HCT116 (cell line): ENCODE data around the gene TOP2B. TPM values are rescaled to one million over a fixed set of nuclear protein-coding genes. Genes with fewer than 3 reads are reported as not detected.

Experiments used
- ATAC-seq: fragments of 200-7000 bp; cut with Tn5 transposase; 2 replicates; pipeline ENCODE4 v1.9.1; 2020; ENCODE audit warnings: mild to moderate bottlenecking, moderate library complexity
- BruUV-seq: library from RNA; stranded (reverse); fragments of 400-500 nt; replicated peaks from 2 replicates; lab custom pipeline; 2021; lab: Mats Ljungman, UMichigan
- CTCF ChIA-PET: fragments of 300-600 bp; sonication (Branson Sonifier 250); formaldehyde crosslinking; loops from one replicate; lab custom pipeline; 2021; ENCODE audit warnings: antibody characterized with exemption; lab: Charles Lee
- POLR2A ChIA-PET: fragments of 300-600, 350-600 bp; sonication (Branson Sonifier 250); formaldehyde crosslinking; loops from one replicate; lab custom pipeline; 2021; ENCODE audit warnings: antibody characterized with exemption; lab: Charles Lee
- RAD21 ChIA-PET, 2 experiments: fragments of 300-600 bp; sonication (Branson Sonifier 250); formaldehyde crosslinking; loops; one replicate each; lab custom pipeline; 2023; ENCODE audit warnings: low total read pairs in 2 of 2; ENCODE audit not compliant: uncharacterized antibody in 2 of 2, unreplicated experiment in 2 of 2, low non-redundant PET in 1 of 2; lab: Charles Lee
- DNase-seq: peaks from one replicate; pipeline ENCODE4 v3.0.0-alpha.2; 2010; ENCODE audit warnings: low read depth, low spot score
- H2AFZ ChIP-seq: fragments of 200-600 bp; shearing (Covaris generic), sonication (generic); 2 replicates; pipeline ENCODE4 v1.6.1; 2017; ENCODE audit warnings: low read depth, mixed run types, mixed read lengths, antibody characterized with exemption, low read length; ENCODE audit not compliant: poor library complexity, severe bottlenecking
- H3K27ac ChIP-seq: 2 replicates; pipeline ENCODE4 v1.5.1; 2012; ENCODE audit warnings: low read depth, low read length
- H3K27me3 ChIP-seq: fragments of 200-600 bp; sonication (generic); 2 replicates; pipeline ENCODE4 v1.6.1; 2016; ENCODE audit warnings: mixed run types, low read length, mixed read lengths; ENCODE audit not compliant: insufficient read depth
- H3K36me3 ChIP-seq, 2 experiments: fragments of 200-500 bp in 1 of 2; fragments of 200-600 bp in 1 of 2; sonication (Bioruptor generic) in 1 of 2; sonication (generic) in 1 of 2; 2 replicates each; pipeline versions ENCODE4 v1.5.1 to v1.6.1; 2014 to 2016; ENCODE audit warnings: low read length in 2 of 2, inconsistent platforms in 1 of 2, mixed read lengths in 1 of 2, mixed run types in 1 of 2; ENCODE audit not compliant: insufficient read depth in 2 of 2, control insufficient read depth in 1 of 2
- H3K4me1 ChIP-seq, 2 experiments: fragments of 200-600 bp in 1 of 2; sonication (generic) in 1 of 2; 2 replicates each; pipeline versions ENCODE4 v1.5.1 to v1.6.1; 2012 to 2017; ENCODE audit warnings: low read length in 2 of 2, inconsistent platforms in 1 of 2, mild to moderate bottlenecking in 1 of 2, mixed read lengths in 1 of 2, mixed run types in 1 of 2, moderate library complexity in 1 of 2; ENCODE audit not compliant: insufficient read depth in 2 of 2, control insufficient read depth in 1 of 2
- H3K4me2 ChIP-seq: fragments of 200-600 bp; sonication (generic); 2 replicates; pipeline ENCODE4 v1.6.1; 2017; ENCODE audit warnings: mixed run types, low read length, mixed read lengths
- H3K4me3 ChIP-seq, 2 experiments: fragments of 200-600 bp in 1 of 2; sonication (generic) in 1 of 2; replicated peaks in 1 of 2; 2 replicates each; pipeline ENCODE4 v1.5.1; 2011 to 2016; ENCODE audit warnings: low read length in 2 of 2, control low read depth in 1 of 2, low read depth in 1 of 2, mild to moderate bottlenecking in 1 of 2, mixed read lengths in 1 of 2, mixed run types in 1 of 2
- H3K79me2 ChIP-seq: fragments of 200-600 bp; sonication (generic); 2 replicates; pipeline ENCODE4 v1.6.1; 2017; ENCODE audit warnings: mild to moderate bottlenecking, mixed run types, low read length, moderate library complexity, mixed read lengths; ENCODE audit not compliant: insufficient read depth
- H3K9ac ChIP-seq: fragments of 200-600 bp; sonication (generic); 2 replicates; pipeline ENCODE4 v1.6.1; 2016; ENCODE audit warnings: low read length, mixed read lengths
- H3K9me2 ChIP-seq: fragments of 200-600 bp; sonication (generic), shearing (Covaris generic); 2 replicates; pipeline ENCODE4 v1.6.1; 2017; ENCODE audit warnings: mixed run types, mild to moderate bottlenecking, moderate library complexity; ENCODE audit not compliant: insufficient read depth
- H3K9me3 ChIP-seq, 2 experiments: fragments of 200-500 bp in 1 of 2; fragments of 200-600 bp in 1 of 2; sonication (Bioruptor generic) in 1 of 2; sonication (generic) in 1 of 2; 2 replicates each; pipeline ENCODE4 v1.6.1; 2014 to 2017; ENCODE audit warnings: low read length in 2 of 2, mixed read lengths in 2 of 2, inconsistent platforms in 1 of 2, low read depth in 1 of 2, mild to moderate bottlenecking in 1 of 2, mixed run types in 1 of 2, moderate library complexity in 1 of 2; ENCODE audit not compliant: control insufficient read depth in 1 of 2, insufficient read depth in 1 of 2
- H4K20me1 ChIP-seq: fragments of 200-600 bp; sonication (generic), shearing (Covaris generic); 2 replicates; pipeline ENCODE4 v1.6.1; 2017; ENCODE audit warnings: mixed run types, mild to moderate bottlenecking, moderate library complexity; ENCODE audit not compliant: insufficient read depth
- CBX3 ChIP-seq: IDR thresholded peaks from 2 replicates; pipeline ENCODE4 v1.6.1; 2012; ENCODE audit warnings: low read depth
- EGR1 ChIP-seq: IDR thresholded peaks from 2 replicates; pipeline ENCODE4 v1.6.1; 2012; ENCODE audit warnings: low read depth
- ELF1 ChIP-seq: IDR thresholded peaks from 2 replicates; pipeline ENCODE4 v1.6.1; 2012; ENCODE audit warnings: low read depth, borderline replicate concordance
- EZH2 ChIP-seq: fragments of 200-600 bp; sonication (generic); IDR thresholded peaks from 2 replicates; pipeline ENCODE4 v1.6.1; 2017; ENCODE audit warnings: antibody characterized with exemption, mixed run types
- JUND ChIP-seq: IDR thresholded peaks from 2 replicates; pipeline ENCODE4 v1.6.1; 2012
- POLR2AphosphoS5 ChIP-seq: IDR thresholded peaks from 2 replicates; pipeline ENCODE4 v1.6.1; 2011; ENCODE audit warnings: mild to moderate bottlenecking, low read depth, low read length, moderate library complexity
- RAD21 ChIP-seq: IDR thresholded peaks from 2 replicates; pipeline ENCODE4 v1.6.1; 2012; ENCODE audit warnings: low read depth, mild to moderate bottlenecking
- SP1 ChIP-seq: IDR thresholded peaks from 2 replicates; pipeline ENCODE4 v1.6.1; 2012; ENCODE audit warnings: low read depth
- SRF ChIP-seq: IDR thresholded peaks from 2 replicates; pipeline ENCODE4 v1.6.1; 2012; ENCODE audit warnings: low read depth
- TCF7L2 ChIP-seq: IDR thresholded peaks from 2 replicates; pipeline ENCODE4 v1.7.0; 2011; ENCODE audit warnings: borderline replicate concordance, inconsistent platforms; ENCODE audit not compliant: insufficient read depth, insufficient read length; ENCODE audit errors: extremely low read depth
- YY1 ChIP-seq: IDR thresholded peaks from 2 replicates; pipeline ENCODE4 v1.6.1; 2011; ENCODE audit warnings: low read length, low read depth, moderate library complexity, mild to moderate bottlenecking; ENCODE audit not compliant: insufficient replicate concordance; ENCODE audit errors: extremely low read depth
- ZFX ChIP-seq: fragments of 450-650 bp; IDR thresholded peaks from 2 replicates; pipeline ENCODE4 v1.6.1; 2017
- ZNF274 ChIP-seq: fragments of 200-500 bp; sonication (Bioruptor generic); IDR thresholded peaks from 2 replicates; pipeline ENCODE4 v1.6.1; 2014; ENCODE audit warnings: mild to moderate bottlenecking, low read depth, low read length, inconsistent platforms
- intact Hi-C: fragments of 100-400 bp; cut with micrococcal nuclease; formaldehyde crosslinking; loops from 2 replicates; pipeline ENCODE4 v1.10.0; 2022
- total RNA-seq: library from RNA; stranded (reverse); gene quantifications from one replicate; pipeline ENCODE4 v1.2.1, GENCODE V29; 2021; ENCODE audit not compliant: unreplicated experiment
- TF ChIP-seq, protein P1 (sequence below), 3 experiments: fragments of 200-600 bp in 1 of 3; sonication (generic) in 1 of 3; IDR thresholded peaks in 2 of 3; conservative IDR thresholded peaks in 1 of 3; 2 replicates each; pipeline ENCODE4 v1.5.1; 2012 to 2017; ENCODE audit warnings: low read depth in 2 of 3, low read length in 2 of 3, antibody characterized with exemption in 1 of 3, borderline replicate concordance in 1 of 3, control low read depth in 1 of 3, mild to moderate bottlenecking in 1 of 3, mixed read lengths in 1 of 3, mixed run types in 1 of 3, moderate library complexity in 1 of 3; ENCODE audit not compliant: insufficient read depth in 1 of 3
- TF ChIP-seq, protein P2 (sequence below): IDR thresholded peaks from 2 replicates; pipeline ENCODE4 v1.6.1; 2011; ENCODE audit warnings: mild to moderate bottlenecking, low read length, moderate library complexity; ENCODE audit not compliant: insufficient replicate concordance; ENCODE audit errors: extremely low read depth
- TF ChIP-seq, protein P3 (sequence below): IDR thresholded peaks from 2 replicates; pipeline ENCODE4 v1.6.1; 2012

Gene TOP2B
- total RNA-seq, 1 experiment from 2014 or later, result 101 TPM

DNA sequence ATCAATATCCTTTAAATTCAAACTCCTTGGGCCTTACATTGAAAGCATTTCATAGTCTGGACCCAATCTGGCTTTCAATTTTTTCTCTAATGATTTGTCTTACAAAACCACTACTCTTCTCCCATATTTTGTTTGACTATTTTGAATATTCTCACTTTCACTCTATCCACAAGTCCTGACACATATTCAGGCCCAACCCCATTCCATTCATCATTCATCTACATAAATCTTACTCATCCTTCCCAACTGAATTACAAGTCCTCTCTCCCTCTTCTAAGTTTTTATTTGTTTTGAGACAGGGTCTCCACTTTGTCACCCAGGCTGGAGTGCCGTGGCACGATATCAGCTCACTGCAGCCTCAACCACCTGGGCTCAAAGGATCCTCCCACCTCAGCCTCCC lies 43.6 kb downstream of the TOP2B start (continued):
- TF ChIP-seq SP1 (no peak), RAD21 (no peak), ZFX (no peak)
- TF ChIP-seq, protein P1, sequence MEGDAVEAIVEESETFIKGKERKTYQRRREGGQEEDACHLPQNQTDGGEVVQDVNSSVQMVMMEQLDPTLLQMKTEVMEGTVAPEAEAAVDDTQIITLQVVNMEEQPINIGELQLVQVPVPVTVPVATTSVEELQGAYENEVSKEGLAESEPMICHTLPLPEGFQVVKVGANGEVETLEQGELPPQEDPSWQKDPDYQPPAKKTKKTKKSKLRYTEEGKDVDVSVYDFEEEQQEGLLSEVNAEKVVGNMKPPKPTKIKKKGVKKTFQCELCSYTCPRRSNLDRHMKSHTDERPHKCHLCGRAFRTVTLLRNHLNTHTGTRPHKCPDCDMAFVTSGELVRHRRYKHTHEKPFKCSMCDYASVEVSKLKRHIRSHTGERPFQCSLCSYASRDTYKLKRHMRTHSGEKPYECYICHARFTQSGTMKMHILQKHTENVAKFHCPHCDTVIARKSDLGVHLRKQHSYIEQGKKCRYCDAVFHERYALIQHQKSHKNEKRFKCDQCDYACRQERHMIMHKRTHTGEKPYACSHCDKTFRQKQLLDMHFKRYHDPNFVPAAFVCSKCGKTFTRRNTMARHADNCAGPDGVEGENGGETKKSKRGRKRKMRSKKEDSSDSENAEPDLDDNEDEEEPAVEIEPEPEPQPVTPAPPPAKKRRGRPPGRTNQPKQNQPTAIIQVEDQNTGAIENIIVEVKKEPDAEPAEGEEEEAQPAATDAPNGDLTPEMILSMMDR (IDR thresholded peaks at IDR 0.05 in 2 of 3, conservative IDR thresholded peaks at IDR 0.05 in 1 of 3; ENCODE audit: borderline replicate concordance in 1 of 3, insufficient read depth in 1 of 3, low read depth in 2 of 3, low read length in 2 of 3), result no peak

DNA sequence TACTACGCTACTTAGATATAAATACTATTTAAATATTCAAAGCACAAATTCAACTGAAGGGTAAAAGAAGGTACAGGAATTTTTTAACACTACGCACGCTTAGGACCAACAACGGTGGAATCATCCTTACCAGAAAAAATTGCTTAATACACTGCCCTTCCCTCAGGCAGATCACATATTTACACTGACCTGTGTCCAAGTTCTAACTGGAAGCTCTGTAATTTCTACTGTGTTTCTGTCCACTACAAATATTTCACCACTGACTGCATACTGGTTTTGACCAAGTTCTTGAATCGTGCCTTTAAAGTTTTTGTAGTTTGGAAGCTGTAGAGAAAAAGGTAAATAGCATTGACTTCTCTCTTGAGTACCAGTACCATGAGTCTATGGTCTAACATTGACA lies 44.2 kb downstream of the TOP2B start:
- H3K9ac ChIP-seq, result no peak overlapping the region
- BruUV-seq, result no TSS peak
- H4K20me1 ChIP-seq, result no peaks in the 10 kb centered on the region
- H3K4me3 ChIP-seq, result no peak overlapping the region
- no peak overlapping the region for H2AFZ ChIP-seq
- TF ChIP-seq YY1, result no peak
- no peak for TF ChIP-seq JUND
- TF ChIP-seq CBX3, result no peak
- TF ChIP-seq POLR2AphosphoS5, result no peak
- no peak for TF ChIP-seq ELF1
- TF ChIP-seq RAD21, result no peak
- TF ChIP-seq SRF, result no peak
- TF ChIP-seq EGR1, result no peak
- TF ChIP-seq ZNF274, result no peak
- TF ChIP-seq, protein P2, sequence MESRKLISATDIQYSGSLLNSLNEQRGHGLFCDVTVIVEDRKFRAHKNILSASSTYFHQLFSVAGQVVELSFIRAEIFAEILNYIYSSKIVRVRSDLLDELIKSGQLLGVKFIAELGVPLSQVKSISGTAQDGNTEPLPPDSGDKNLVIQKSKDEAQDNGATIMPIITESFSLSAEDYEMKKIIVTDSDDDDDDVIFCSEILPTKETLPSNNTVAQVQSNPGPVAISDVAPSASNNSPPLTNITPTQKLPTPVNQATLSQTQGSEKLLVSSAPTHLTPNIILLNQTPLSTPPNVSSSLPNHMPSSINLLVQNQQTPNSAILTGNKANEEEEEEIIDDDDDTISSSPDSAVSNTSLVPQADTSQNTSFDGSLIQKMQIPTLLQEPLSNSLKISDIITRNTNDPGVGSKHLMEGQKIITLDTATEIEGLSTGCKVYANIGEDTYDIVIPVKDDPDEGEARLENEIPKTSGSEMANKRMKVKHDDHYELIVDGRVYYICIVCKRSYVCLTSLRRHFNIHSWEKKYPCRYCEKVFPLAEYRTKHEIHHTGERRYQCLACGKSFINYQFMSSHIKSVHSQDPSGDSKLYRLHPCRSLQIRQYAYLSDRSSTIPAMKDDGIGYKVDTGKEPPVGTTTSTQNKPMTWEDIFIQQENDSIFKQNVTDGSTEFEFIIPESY, result no peak
- TF ChIP-seq, protein P3, sequence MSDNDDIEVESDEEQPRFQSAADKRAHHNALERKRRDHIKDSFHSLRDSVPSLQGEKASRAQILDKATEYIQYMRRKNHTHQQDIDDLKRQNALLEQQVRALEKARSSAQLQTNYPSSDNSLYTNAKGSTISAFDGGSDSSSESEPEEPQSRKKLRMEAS, result no peak
- no peak for TF ChIP-seq SP1
- no peak for TF ChIP-seq TCF7L2
- no peak for TF ChIP-seq EZH2
- no peak for ATAC-seq
- ChIA-PET RAD21 (no interaction called here), CTCF (no interaction called here), POLR2A (no interaction called here)
- H3K4me1 ChIP-seq, result peaks cover 0 to 8% of the 10 kb centered on the region in 2 experiments; a peak in 1 of 4 replicates
- DNase-seq, result no peak
- intact Hi-C loops, result no loop called here
- no peaks in the 10 kb centered on the region for H3K79me2 ChIP-seq
- H3K9me3 ChIP-seq, result no peaks in the 10 kb centered on the region
- H3K27me3 ChIP-seq, result no peaks in the 10 kb centered on the region
- H3K27ac ChIP-seq, result no peak overlapping the region
- peaks cover 6 to 20% of the 10 kb centered on the region in 2 experiments; a peak in 3 of 4 replicates for H3K36me3 ChIP-seq
- no peaks in the 10 kb centered on the region for H3K9me2 ChIP-seq
- H3K4me2 ChIP-seq, result no peak overlapping the region
